NCI-H345 (cell line): ENCODE measurements around the gene MYO7B.

Source experiments
- DNase-seq: peaks from one replicate; lab custom pipeline; 2025; lab: John Stamatoyannopoulos, UW

MYO7B gene

GRCh38 chr2:127681288-127681804 lies 145.9 kb downstream of the MYO7B start:
- no peak for DNase-seq

- no peak for DNase-seq
Measured at GRCh38 chr2:127681976-127682857, 146.7 kb downstream of the MYO7B start.

DNA sequence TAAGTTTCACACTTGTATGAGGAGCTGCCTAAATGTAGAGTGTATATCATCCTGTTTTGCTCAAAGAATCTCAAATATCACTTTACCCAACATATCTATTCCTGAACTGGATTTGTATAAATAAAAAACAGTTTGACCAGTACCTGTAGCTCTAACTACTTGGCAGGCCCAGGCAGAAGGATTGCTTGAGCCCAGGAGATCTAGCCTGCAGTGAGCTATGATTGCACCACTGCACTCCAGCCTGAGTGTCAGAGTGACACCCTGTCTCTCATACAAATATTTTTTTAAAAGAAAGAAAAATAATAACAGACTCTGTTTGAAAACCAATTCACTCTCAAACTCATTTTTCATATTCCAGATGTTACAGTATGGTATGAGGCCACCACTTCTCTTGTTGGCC lies 147.6 kb downstream of the MYO7B start:
- DNase-seq, result no peak

DNA sequence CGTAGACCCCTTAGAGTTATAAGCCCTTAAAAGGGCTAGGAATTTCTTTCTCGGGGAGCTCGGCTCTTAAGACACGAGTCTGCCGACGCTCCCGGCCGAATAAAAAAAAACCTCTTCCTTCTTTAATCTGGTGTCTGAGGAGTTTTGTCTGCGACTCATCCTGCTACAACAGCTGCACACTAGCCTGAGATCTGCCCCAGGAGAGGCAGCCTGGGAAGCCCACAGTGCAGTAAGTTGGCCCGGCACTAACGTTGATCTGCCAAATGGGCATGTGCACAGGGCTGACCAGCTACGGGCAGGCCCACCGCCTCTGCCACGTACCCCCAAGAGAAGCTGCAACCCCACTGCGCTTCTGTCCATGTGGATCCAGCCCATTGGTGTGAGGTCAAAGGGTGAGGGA lies 148.3 kb downstream of the MYO7B start:
- DNase-seq, result no peak

GRCh38 chr2:127685410-127686080 lies 150.1 kb downstream of the MYO7B start:
- DNase-seq, result no peak
